HG02678 (cell line): ENCODE results near the gene MYO15A.

Experiments used
- ATAC-seq: cut with Tn5 transposase; IDR thresholded peaks from one replicate; pipeline ENCODE4 v1.9.1; 2021; ENCODE audit warnings: mild to moderate bottlenecking, moderate library complexity; ENCODE audit not compliant: unreplicated experiment

The MYO15A gene

GRCh38 chr17:18105027-18105426 is 3.5 kb upstream of the MYO15A start:
- no peak for ATAC-seq

- ATAC-seq = no peak
Observed at GRCh38 chr17:18105595-18105994, 3.0 kb upstream of the MYO15A start.

GRCh38 chr17:18106211-18106610 is 2.3 kb upstream of the MYO15A start:
- ATAC-seq = no peak

GRCh38 chr17:18107061-18107790 is 1.3 kb upstream of the MYO15A start:
- no peak for ATAC-seq

GRCh38 chr17:18107971-18108370 is 585 bp upstream of the MYO15A start:
- ATAC-seq = no peak

GRCh38 chr17:18109935-18110485 is 1.5 kb downstream of the MYO15A start:
- ATAC-seq = no peak

- ATAC-seq = no peak
Observed at GRCh38 chr17:18110636-18111145, 2.1 kb downstream of the MYO15A start.

GRCh38 chr17:18111330-18111971 is 2.9 kb downstream of the MYO15A start:
- ATAC-seq = no peak

GRCh38 chr17:18115517-18115916 is 7.0 kb downstream of the MYO15A start:
- ATAC-seq = no peak

- no peak for ATAC-seq
Observed at GRCh38 chr17:18116078-18116477, 7.5 kb downstream of the MYO15A start.

- no peak for ATAC-seq
Observed at GRCh38 chr17:18117533-18117932, 9.0 kb downstream of the MYO15A start.

- no peak for ATAC-seq
Observed at GRCh38 chr17:18117982-18118975, 9.7 kb downstream of the MYO15A start.

- no peak for ATAC-seq
Observed at GRCh38 chr17:18119166-18119745, 10.7 kb downstream of the MYO15A start.

GRCh38 chr17:18119938-18120337 is 11.4 kb downstream of the MYO15A start:
- ATAC-seq = no peak

GRCh38 chr17:18120461-18121017 is 12.0 kb downstream of the MYO15A start:
- no peak for ATAC-seq

GRCh38 chr17:18121144-18121910 is 12.8 kb downstream of the MYO15A start:
- no peak for ATAC-seq

- ATAC-seq = no peak
Observed at GRCh38 chr17:18122990-18123753, 14.6 kb downstream of the MYO15A start.

- no peak for ATAC-seq
Observed at GRCh38 chr17:18124345-18125126, 16.0 kb downstream of the MYO15A start.
